ENCODE data around the gene FLYWCH2.

Gene FLYWCH2

DNA sequence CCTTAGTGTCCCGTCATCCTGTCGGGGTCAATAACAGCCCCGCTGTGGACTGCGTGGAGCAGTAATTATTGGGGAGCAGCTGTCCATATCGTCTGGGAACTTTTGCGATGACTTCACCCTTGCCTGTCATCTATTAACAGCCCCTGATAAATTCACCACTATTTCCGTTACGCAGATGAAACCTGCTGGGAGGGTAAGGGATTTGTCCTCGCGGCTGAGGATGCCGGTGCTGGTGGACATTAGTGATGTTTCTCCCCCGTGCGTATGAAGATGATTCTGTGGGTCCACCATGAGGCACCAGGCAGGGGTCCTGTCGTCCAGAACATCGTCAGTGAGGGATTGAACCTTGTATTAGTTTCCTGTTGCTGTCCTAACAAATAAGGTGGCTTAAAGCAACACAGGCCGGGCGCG lies 1.0 kb downstream of the FLYWCH2 start:
- TF ChIP-seq POLR2AphosphoS5 (IDR thresholded peaks at IDR 0.05; ENCODE audit: borderline replicate concordance, low read depth, low read length) (no peak), FOXP2 (optimal IDR thresholded peaks at IDR 0.05; ENCODE audit: control extremely low read depth, extremely low read length, insufficient read depth) (no peak), EZH2 (IDR thresholded peaks at IDR 0.05) (no peak)
- Histone ChIP-seq H3K27ac (no peak overlapping the region), H3K9ac (ENCODE audit: insufficient read length) (peak overlapping the region; percentile 91), H3K9me3 (ENCODE audit: low read depth, low read length) (no peaks in the 10 kb centered on the region), H3K36me3 (ENCODE audit: insufficient read depth, low read length) (no peaks in the 10 kb centered on the region), H3K4me3 (peak overlapping the region; percentile 94)
- DNase-seq (ENCODE audit: low read depth, low spot score) = no peak

- TF ChIP-seq POLR2AphosphoS5 (IDR thresholded peaks at IDR 0.05; ENCODE audit: borderline replicate concordance, low read depth, low read length) (no peak), FOXP2 (optimal IDR thresholded peaks at IDR 0.05; ENCODE audit: control extremely low read depth, extremely low read length, insufficient read depth) (no peak), EZH2 (IDR thresholded peaks at IDR 0.05) (no peak)
- Histone ChIP-seq H3K36me3 (ENCODE audit: insufficient read depth, low read length) (no peaks in the 10 kb centered on the region), H3K9me3 (ENCODE audit: low read depth, low read length) (no peaks in the 10 kb centered on the region), H3K4me3 (no peak overlapping the region), H3K9ac (ENCODE audit: insufficient read length) (no peak overlapping the region), H3K27ac (no peak overlapping the region)
- no peak for DNase-seq (ENCODE audit: low read depth, low spot score)
These were observed 11.2 kb downstream of the FLYWCH2 start for GRCh38 chr16:2894231-2894630.

DNA sequence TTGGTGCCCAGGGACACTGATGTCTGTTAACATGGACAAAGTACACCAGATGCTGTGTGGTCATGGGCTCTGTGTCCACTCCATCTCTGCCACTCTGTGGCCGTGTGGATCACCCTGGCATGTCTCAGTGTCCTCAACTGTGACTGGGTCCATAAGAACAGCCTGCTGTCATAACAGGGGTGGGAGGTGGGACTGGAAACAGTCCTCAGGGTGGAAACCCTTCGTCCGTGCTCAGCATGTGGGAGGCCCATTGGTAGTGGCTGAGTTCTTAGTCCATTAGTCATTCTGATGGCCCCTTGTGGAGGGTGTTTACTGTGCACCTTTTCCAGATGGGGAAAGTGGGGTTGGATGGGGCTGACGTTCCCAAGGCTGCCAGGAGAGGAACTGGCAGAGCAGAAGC lies 12.8 kb downstream of the FLYWCH2 start:
- DNase-seq (ENCODE audit: low read depth, low spot score) = no peak
- Histone ChIP-seq H3K9me3 (ENCODE audit: low read depth, low read length) (no peaks in the 10 kb centered on the region), H3K4me3 (no peak overlapping the region), H3K27ac (no peak overlapping the region), H3K9ac (ENCODE audit: insufficient read length) (no peak overlapping the region), H3K36me3 (ENCODE audit: insufficient read depth, low read length) (no peaks in the 10 kb centered on the region)
- no peak for TF ChIP-seq FOXP2 (optimal IDR thresholded peaks at IDR 0.05; ENCODE audit: control extremely low read depth, extremely low read length, insufficient read depth)
- no peak for TF ChIP-seq EZH2 (IDR thresholded peaks at IDR 0.05)
- TF ChIP-seq POLR2AphosphoS5 (IDR thresholded peaks at IDR 0.05; ENCODE audit: borderline replicate concordance, low read depth, low read length) = no peak

- Histone ChIP-seq H3K27ac (no peak overlapping the region), H3K9me3 (ENCODE audit: low read depth, low read length) (no peaks in the 10 kb centered on the region), H3K36me3 (ENCODE audit: insufficient read depth, low read length) (no peaks in the 10 kb centered on the region), H3K9ac (ENCODE audit: insufficient read length) (no peak overlapping the region), H3K4me3 (no peak overlapping the region)
- TF ChIP-seq POLR2AphosphoS5 (IDR thresholded peaks at IDR 0.05; ENCODE audit: borderline replicate concordance, low read depth, low read length) = no peak
- TF ChIP-seq FOXP2 (optimal IDR thresholded peaks at IDR 0.05; ENCODE audit: control extremely low read depth, extremely low read length, insufficient read depth) = no peak
- no peak for TF ChIP-seq EZH2 (IDR thresholded peaks at IDR 0.05)
- DNase-seq (ENCODE audit: low read depth, low spot score) = no peak
These were observed 13.5 kb downstream of the FLYWCH2 start for GRCh38 chr16:2896480-2897010.

GRCh38 chr16:2897110-2897509 lies 14.1 kb downstream of the FLYWCH2 start:
- TF ChIP-seq FOXP2 (optimal IDR thresholded peaks at IDR 0.05; ENCODE audit: control extremely low read depth, extremely low read length, insufficient read depth) = no peak
- TF ChIP-seq POLR2AphosphoS5 (IDR thresholded peaks at IDR 0.05; ENCODE audit: borderline replicate concordance, low read depth, low read length) = no peak
- TF ChIP-seq EZH2 (IDR thresholded peaks at IDR 0.05) = no peak
- no peak for DNase-seq (ENCODE audit: low read depth, low spot score)
- H3K27ac ChIP-seq = no peak overlapping the region
- no peaks in the 10 kb centered on the region for H3K9me3 ChIP-seq (ENCODE audit: low read depth, low read length)
- no peaks in the 10 kb centered on the region for H3K36me3 ChIP-seq (ENCODE audit: insufficient read depth, low read length)
- no peak overlapping the region for H3K9ac ChIP-seq (ENCODE audit: insufficient read length)
- H3K4me3 ChIP-seq = no peak overlapping the region

DNA sequence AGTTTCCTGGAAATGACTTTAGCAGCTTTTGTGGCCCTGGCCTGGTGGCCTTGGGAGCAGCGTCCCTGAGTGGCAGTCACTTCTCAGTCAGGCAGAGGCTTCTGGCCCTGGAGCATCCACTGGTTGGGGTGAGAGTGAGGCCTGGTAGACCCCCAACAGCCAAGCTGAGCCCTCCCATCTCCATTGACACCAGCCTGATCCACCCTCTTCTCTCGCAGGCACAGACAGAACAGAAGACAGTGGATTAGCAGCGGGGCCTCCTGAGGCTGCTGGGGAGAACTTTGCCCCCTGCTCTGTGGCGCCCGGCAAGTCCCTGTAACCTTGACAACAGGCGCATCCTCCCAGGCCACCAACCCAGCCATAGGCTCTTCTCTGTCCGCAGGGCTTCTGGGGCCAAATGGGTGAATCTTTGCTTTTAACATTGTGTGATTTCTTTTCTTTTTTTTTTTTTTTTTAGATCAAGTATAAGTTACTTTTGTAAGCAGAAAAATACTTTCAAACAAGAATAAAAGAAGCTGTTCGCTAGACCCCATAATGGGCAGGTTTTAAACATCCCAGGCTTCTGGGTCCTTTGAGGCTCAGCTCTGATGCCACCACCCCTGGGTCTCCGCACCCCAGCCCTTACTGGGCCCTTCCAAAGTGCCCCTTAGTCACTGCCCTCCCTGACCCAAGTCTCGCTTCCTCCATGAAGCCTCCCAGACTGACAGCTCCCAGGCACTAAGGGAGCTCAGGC lies 16.0 kb downstream of the FLYWCH2 start:
- no peak overlapping the region for H3K9ac ChIP-seq (ENCODE audit: insufficient read length)
- no peaks in the 10 kb centered on the region for H3K36me3 ChIP-seq (ENCODE audit: insufficient read depth, low read length)
- no peaks in the 10 kb centered on the region for H3K9me3 ChIP-seq (ENCODE audit: low read depth, low read length)
- H3K27ac ChIP-seq = 0 out of 2 replicates have a peak overlapping the region, but pooled peaks have one; percentile 46
- no peak overlapping the region for H3K4me3 ChIP-seq
- DNase-seq (ENCODE audit: low read depth, low spot score) = no peak
- TF ChIP-seq EZH2 (IDR thresholded peaks at IDR 0.05) (no peak), FOXP2 (optimal IDR thresholded peaks at IDR 0.05; ENCODE audit: control extremely low read depth, extremely low read length, insufficient read depth) (no peak), POLR2AphosphoS5 (IDR thresholded peaks at IDR 0.05; ENCODE audit: borderline replicate concordance, low read depth, low read length) (no peak)

DNA sequence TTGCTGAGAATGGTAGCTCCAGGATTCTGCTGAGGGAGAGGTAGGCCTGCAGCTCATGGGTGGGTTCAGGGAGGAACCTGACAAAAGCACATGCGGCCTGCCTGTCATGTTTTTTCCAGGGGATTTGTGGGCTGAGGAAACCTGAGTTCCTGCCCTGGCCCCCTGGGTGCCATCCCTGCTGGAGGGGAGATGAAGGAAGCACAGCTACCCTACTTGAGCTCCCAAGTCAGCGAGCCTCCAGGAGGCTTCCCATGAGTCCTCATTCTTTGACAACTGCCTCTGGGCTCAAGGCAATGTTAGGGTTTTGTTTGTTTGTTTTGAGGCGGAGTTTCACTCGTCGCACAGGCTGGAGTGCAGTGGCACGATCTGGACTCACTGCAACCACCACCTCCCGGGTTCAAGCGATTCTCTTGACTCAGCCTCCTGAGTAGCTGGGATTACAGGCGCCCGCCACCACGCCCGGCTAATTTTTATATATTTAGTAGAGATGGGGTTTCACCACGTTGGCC lies 16.6 kb downstream of the FLYWCH2 start:
- no peak for TF ChIP-seq POLR2AphosphoS5 (IDR thresholded peaks at IDR 0.05; ENCODE audit: borderline replicate concordance, low read depth, low read length)
- TF ChIP-seq EZH2 (IDR thresholded peaks at IDR 0.05) = no peak
- no peak for TF ChIP-seq FOXP2 (optimal IDR thresholded peaks at IDR 0.05; ENCODE audit: control extremely low read depth, extremely low read length, insufficient read depth)
- Histone ChIP-seq H3K27ac (no peak overlapping the region), H3K36me3 (ENCODE audit: insufficient read depth, low read length) (no peaks in the 10 kb centered on the region), H3K4me3 (no peak overlapping the region), H3K9ac (ENCODE audit: insufficient read length) (no peak overlapping the region), H3K9me3 (ENCODE audit: low read depth, low read length) (no peaks in the 10 kb centered on the region)
- no peak for DNase-seq (ENCODE audit: low read depth, low spot score)

- DNase-seq (ENCODE audit: low read depth, low spot score) = no peak
- Histone ChIP-seq H3K4me3 (no peak overlapping the region), H3K9me3 (ENCODE audit: low read depth, low read length) (no peaks in the 10 kb centered on the region), H3K27ac (no peak overlapping the region), H3K9ac (ENCODE audit: insufficient read length) (no peak overlapping the region), H3K36me3 (ENCODE audit: insufficient read depth, low read length) (no peaks in the 10 kb centered on the region)
- TF ChIP-seq POLR2AphosphoS5 (IDR thresholded peaks at IDR 0.05; ENCODE audit: borderline replicate concordance, low read depth, low read length) (no peak), FOXP2 (optimal IDR thresholded peaks at IDR 0.05; ENCODE audit: control extremely low read depth, extremely low read length, insufficient read depth) (no peak), EZH2 (IDR thresholded peaks at IDR 0.05) (no peak)
These were observed 17.6 kb downstream of the FLYWCH2 start for GRCh38 chr16:2900526-2901075.

All from SK-N-MC (cell line).